HG03064 (cell line): Measurements from ENCODE around the gene PHTF1.

Source experiments
- ATAC-seq: cut with Tn5 transposase; IDR thresholded peaks from one replicate; pipeline ENCODE4 v1.9.1; 2021; ENCODE audit warnings: low read depth; ENCODE audit not compliant: unreplicated experiment

The PHTF1 gene

DNA sequence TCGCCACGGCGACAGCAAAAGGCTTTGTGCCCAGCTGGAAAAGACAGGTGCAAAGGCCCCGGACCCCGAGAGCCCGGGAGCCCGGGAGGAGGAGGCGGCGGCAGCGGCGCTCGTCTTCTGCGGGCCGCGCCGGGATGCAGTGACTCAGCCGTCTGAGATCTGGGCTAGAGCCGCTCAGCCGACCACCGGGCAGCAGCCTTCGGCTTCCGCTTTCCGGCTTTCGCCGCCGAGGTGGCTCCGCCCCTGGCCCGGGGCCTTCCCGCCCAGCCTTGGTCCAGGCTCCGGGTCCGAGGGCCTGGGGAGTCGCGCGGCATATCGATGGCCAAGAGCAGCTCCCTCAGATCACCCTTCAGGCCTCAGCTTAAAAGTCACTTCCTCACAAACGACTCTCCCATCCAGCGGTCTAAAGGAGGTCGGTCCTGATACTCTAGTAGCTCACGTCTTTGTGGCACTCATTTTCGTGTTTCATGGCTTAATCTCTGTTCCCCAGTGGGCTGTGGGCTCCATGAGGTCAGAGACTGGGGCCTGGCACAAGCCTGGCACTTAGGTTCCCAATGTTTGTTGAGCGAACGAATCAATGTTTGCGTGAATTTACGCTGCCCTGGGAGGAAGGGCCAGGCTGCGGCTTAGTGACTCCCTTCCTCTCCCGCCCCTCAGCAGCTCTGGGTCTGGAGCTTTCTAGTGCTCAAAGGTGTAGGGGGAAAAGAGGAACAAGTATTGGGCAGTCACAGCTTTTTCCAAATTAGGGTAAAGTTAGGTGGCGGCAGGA is at the start of gene PHTF1:
Gene PHTF1 (minus strand): TSS at position 154 of the 769 bp plus-strand sequence. CDS start 783 bp downstream, outside the sequence.
- ATAC-seq: peak; percentile 86

DNA sequence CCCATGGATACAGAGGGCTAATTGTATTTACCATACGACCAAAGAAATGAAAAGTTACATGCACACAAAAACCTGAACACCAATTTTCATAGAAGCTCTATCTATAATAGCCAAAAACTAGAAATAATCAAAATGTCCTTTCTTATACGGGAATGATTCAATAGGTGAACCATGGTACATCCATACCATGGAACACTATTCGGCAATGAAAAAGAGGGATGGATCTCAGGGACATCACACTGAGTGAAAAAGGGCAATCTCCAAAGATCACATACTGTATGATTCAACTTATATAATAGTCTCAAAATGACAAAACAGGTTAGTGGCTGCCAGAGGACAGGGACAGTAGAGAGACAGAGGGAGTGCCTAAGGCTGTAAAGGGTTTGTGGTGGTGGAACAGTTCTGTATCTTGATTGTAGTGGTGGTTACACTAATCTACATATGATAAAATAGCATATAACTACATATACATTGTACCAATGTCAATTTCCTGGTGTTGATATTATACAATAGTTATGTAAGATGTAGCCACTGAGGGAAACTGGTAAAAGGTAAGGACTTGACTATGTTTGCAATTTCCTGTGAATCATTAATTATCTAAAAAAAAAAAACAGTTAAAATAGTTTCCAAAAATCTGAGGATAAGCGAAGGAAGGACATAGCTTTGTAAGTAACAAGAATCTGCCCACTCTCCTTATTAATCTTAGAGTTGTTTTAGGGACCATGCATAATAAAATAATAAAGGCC is 49.3 kb upstream of the PHTF1 start:
- ATAC-seq: no peak

DNA sequence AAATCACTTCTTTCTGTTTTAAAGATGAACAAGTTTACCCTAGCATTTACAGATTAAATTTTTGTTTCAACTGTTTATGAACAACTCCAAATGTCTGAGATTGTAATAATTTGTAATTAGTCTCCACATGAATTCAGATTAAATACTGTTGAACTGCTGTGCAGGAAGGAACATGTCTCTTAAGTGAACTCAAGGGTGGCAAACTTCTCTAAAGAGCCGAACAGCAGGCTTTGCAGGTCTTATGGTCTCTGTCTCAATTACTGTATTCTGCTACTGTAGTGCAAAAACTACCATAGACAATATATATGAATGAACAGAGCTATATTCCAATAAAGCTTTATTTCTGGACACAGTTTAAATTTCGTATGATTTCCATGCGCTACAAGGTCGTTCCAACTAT is 46.4 kb upstream of the PHTF1 start:
- ATAC-seq: no peak

DNA sequence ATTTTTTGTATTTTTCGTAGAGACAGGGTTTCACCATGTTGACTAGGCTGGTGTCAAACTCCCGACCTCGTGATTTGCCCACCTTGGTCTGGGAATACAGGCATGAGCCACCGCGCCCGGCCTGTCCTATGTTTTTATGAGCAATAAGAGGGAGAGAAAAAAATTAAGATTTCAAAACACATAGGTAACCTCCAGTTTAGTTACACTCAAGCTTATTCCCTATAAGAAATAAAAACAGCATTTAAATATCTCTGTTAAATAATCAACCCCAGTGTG is 45.9 kb upstream of the PHTF1 start:
- no peak for ATAC-seq

DNA sequence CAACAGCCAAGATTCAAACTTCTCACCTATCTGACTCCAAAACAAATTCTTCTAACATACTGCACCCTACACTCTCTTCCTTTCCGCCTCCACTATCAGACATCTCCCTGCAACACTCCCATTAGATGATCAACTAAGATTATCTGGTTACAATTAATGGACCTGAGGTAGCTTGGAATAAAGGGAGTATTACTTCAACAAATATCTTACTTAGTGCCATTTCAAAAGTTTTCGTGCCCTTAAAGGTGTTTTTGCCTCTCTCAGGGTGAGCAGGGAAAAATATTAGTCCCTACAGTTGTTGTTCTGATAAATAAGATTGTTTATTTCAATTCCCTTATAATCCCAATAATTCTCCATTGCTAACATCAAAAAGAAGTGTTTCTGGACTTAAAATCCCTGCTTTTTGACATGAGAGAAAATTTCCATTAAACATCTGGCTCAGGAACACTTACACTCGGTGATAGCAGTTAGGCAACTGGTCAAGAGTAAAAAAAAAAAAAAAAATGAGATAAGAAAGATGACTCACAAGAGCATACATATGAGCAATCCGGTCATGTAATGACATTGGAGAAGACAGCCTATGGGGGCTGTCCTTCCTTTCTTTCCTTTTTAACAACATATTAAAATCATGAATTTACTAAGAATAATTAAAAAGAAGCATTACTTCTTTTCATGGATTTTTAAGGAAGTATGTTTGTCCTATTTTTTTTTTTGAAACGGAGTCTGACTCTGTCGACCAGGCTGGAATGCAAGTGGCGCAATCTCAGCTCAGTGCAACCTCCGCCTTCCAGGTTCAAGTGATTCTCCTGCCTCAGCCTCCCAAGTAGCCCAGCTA is 45.4 kb upstream of the PHTF1 start:
- no peak for ATAC-seq

DNA sequence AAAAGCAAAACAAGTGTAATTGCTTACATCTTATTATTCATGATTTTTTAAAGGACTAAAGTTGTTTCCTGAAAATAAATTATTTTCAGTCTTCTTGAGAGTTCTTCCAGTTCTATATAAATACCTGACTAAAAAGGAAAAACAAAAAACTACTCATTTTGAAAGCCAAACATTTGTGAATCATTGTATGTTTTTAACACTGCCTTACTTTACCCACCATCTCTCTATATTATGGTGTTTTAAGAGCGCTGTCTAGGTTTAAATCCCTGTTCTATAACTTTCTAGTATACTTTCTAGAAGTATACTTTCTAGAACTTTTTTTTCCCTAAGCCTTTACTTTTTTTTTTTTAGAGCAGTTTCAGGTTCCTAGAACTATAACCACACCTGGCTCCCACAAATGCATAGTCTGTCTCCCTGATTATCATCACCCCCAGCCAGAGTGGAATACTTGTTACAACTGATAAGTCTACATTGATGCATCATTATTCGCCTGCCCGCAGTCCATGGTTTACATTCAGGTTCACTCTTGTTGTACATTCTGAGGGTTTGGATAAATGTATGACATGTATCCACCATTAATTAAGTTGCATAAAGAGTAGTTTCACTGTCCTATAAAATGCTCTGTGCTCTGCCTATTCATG is 43.2 kb upstream of the PHTF1 start:
- ATAC-seq: no peak

DNA sequence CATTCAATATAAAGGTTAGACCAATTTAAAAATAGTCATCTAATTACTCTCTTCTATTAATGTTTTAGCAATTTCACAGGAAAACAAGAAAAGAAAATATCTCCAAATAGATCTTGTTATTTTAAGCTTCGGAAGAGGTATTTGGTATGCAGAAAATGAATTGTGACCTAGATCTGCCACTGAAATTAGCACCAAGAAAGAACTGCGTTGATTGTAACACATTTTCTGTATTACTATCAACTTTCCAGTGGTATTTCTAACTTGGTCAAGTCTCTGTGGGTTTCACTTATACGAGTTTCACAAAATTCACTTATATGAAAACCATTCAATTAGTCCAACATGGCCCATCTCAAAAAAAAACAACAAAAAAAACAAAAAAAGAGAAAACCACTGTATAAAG is 41.2 kb upstream of the PHTF1 start:
- ATAC-seq: no peak

DNA sequence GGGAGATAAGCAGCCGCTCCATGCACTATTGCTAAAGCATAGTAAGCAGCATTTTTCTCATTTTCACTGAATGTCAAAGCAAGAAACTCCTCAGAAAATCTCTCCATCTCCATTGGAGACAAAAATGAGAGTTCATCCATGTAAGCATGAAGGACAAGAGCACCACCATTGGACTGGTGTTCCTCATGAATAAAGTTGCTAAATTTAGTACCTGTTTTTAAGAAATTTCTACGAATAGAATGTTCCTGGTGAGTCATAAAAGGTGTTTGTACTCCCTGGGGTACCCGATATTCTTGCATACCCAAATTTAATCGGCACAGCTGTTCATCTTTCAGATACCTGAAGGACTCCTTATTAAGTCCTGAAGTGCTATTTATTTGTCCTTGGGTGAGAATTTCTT is 38.2 kb upstream of the PHTF1 start:
- no peak for ATAC-seq

DNA sequence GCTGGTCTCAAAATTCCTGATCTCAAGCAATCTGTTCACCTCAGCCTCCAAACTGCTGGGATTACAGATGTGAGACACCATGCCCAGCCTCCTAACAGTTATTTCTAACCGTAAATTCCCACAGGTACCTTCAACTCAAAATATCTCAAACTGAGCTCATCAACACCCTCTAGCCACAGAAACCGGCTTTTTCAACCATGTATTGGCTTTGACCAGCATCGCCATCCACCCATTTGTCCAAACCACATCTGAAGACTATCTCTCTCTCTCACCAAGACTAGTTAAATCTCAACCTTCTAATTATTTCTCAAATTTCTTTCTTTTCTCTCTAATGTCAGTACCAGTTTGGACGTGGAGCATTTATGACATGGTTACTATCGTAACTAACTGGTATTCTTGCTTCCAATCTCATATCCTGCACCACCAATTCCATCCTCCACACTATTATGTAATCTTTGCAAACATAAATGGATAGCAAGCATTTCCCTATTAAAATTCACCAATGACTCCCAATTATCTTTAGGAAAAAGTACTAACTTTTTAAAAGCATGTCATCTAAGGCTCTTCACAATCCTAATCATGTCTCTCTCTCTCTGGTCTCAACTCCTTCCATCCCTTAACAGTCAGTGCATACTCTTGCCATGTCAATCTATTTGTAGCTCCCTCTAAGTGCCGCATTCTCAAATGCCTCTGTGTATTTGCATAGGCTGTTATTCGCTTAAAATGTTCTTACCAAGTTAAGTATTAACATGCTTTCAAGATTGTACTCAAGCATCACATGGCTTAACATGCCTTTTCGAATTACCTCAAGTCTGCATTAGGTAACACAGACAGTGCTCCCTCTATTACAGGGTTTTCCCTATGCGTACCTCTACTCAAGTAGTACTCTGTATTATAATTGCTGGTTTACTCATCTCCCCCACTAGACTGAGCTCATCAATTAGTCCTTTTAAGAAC is 34.9 kb upstream of the PHTF1 start:
- ATAC-seq: no peak

DNA sequence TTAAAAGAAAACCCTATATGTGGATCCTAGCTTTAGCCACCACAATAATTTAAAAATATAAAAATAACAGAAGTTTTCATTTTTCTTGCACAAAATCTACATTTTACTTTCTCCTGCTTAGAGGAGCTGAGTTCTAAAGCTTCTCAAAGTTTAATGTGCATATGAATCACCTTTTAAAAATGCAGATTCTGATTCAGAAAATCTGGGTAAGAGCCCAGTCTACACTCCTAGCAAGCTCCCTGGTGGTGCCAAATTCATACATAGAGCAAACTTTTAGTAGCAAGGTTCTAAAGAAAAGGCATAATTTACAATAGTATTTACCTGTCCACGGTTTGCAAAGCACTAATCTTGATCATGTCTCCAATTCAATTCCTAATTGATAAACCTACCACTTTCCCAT is 33.7 kb upstream of the PHTF1 start:
- no peak for ATAC-seq

DNA sequence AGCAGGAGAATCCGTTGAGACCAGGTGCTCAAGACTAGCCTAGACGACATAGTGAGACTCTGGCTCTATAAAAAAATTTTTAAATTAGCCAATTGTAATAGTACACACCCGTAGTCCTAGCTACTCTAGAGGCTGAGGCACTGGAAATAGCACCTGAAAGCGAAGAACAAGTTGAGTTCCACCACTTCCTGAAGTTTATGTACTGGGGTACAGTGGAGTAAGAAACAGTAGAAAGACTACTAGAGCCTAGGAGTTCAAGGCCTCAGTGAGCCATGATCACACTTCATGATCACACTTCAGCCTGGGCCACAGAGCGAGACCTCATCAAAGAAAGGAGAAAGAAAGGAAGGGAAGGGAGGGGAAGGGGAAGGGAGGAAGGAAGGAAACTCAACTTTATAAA is 33.2 kb upstream of the PHTF1 start:
- ATAC-seq: peak; percentile 65

DNA sequence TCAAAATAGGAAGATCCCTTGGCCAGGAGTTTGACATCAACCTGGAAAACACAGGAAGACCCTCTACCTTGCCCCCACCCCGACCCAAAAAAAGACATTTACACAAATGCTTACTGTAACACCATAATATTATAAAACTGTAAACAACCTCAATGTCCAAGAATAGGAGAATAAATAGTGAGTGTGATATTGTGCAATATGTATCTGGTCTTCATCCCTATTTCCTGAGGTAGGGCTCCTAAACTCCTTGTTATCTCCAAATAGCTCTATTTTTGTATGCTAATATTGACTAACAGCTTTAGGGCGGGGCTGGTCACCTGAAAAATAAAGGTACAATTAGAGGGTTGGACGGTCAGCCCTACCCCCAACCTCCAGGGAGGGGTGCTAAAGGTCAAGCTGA is 29.5 kb upstream of the PHTF1 start:
- no peak for ATAC-seq

DNA sequence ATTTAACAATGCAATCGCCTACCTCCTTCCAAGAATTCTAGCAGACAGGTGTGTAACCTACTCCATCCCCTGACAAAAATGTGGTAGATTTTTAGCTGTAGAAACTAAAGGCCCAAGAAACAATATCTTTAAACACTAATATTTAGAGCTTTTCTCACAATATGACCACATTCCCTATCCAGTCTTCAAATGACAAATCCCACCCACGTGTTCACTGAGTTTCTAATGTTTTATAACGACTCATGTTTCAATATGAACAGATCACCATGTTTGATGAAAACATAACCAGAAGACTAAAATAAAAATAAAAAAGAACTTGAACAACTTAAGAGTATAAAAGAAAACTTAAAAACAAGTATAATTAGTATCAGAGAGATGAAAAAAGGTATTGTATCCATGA is 28.4 kb upstream of the PHTF1 start:
- no peak for ATAC-seq

DNA sequence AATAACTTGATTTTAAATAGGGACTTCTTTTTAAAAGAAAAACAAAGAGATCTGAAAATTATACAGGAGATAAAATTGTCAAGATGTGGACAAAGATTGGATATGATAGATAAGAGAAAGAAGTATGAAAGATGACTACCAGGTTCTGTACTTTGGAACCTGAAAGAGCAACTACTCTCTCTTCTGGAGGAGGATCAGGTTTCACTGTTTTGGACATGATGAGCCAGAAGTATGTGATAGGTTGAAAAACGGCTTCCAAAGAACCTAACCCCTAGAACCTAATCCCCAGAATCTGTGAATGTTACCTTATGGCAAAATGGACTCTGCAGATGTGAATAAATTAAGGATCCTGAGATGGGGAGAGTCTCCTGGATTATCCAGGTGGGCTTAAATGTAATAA is 26.8 kb upstream of the PHTF1 start:
- no peak for ATAC-seq

DNA sequence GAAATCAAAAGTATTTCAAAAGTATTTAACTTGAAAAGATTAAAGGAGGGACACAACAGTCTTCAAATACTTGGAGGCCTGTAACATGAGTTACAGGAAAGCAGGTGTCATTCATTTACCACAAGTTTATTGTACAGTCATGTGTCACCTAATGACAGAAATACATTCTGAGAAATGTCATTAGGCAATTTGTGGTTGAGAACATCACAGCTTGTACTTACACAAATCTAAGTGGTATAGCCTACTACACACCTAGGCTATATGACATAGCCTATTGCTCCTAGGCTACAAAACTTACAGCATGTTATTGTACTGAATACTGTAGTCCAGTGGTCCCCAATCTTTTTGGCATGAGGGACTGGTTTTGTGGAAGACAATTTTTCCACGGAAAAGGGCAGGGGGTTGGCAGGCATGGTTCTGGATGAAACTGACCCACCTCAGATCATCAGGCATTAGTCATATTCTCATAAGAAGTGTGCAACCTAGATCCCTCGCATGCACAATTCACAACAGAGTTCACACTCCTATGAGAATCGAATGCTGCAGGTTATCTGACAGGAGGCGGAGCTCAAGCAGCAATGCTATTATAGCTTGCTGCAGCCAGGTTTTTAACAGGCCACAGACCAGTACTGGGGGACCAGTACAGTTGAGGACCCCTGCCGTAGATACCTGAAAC is 25.0 kb upstream of the PHTF1 start:
- ATAC-seq: peak; percentile 61

DNA sequence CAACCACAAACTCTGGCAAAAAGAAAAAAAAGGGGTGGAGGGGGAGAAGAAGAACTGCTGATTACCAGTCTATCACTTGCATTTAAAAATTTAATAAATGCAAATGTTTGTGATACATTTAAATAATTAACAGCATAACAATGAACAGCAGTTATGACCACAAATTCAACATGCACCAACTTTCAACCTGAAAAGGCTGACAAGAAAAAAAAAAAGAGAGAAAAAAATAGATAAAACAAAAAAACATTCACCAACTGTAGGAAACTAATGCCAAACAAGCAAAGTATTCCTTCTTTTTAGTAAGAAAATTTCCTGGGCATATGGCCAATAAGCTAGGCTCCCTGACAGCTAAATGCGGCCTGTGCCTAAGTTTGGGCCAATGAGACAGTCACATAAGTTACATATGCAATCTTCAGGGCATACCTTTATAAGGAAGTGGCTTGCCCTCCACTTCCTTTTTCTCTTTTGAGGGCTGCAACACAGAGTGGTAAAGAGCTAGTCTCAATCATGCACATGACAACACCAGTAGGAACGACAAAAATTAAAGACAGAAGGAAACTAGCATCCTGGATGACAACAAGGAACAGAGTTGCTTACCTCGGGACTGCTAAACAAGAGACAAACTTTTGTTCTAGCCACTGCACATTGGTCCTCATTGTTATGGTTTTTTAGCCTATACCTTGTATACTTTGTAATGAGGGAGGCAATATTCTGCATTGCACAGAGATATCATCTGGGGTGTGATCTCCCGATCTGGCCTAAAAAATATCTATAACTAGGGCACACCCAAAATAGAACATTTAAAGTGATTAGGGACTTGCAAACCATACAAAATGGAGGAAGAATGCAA is 24.2 kb upstream of the PHTF1 start:
- peak; percentile 73 for ATAC-seq

DNA sequence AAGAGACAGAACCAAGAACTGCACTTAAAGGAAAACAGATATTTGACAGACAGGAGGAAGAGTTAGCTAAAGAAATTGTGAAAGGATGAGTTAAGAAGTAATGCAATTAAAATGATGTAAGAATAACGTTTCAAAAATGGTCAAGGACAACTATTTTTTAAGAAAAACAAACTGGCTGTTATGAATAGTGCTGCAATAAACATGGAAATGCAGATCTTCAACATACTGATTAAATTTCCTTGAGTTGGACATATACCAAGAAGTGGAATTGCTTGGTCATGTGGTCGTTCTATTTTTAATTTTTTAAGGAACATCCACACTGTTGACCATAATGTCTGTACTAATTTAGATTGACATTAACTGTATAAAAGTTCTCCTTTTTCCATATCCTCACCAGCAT is 23.1 kb upstream of the PHTF1 start:
- no peak for ATAC-seq

DNA sequence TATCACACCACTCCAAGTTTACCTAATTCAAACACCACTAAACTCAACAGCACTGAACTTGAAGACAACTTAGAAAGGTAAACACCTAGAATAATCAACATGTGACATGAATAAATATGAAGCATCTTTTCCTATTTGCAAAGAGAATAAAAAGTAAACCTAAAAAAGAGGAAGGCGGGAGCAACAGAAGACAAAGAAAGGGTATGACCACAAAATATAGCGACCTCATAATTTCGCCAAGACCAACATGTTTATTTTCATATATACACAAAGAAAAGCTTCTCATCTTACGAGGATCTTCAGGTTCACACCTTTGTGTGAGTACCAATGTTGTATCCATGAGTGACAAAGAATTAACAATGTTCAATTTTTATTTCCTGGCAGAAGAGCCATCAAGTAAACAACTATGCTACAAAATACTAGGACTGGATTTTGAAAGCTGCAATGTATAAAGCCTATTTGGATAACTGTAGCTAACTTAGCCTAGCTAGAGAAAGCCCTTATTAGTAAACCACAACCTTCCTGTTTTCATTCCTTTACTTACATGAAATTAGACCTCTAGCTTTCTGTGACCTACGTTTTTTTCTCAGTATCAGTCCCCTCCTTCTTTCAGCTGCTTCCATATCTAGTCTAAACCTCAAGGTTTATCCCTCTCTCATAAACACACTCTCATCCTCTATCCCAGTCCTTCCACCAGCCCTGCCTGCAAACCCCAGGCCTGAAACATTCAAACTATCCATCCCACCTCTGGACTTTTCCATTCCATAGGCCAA is 21.3 kb upstream of the PHTF1 start:
- peak; percentile 43 for ATAC-seq
